Epithelial cell of proximal tubule (primary cell): ENCODE results near the gene SUCNR1. TPM values are rescaled to one million over a fixed set of nuclear protein-coding genes. Genes with fewer than 3 reads are reported as not detected.

Source experiments
- DNase-seq: peaks from one replicate; pipeline ENCODE4 v3.0.0-alpha.2; 2011; ENCODE audit warnings: low read depth
- H3K4me3 ChIP-seq: 2 replicates; pipeline ENCODE4 v1.5.1; 2011; ENCODE audit warnings: low read depth, mild to moderate bottlenecking, low read length
- total RNA-seq: library from RNA; depleted of rRNA; stranded (reverse); fragments of >200 nt; gene quantifications from 2 replicates; pipeline ENCODE4 v1.2.3, GENCODE V29; 2015
- TF ChIP-seq, protein P1 (sequence below): conservative IDR thresholded peaks from 2 replicates; pipeline ENCODE4 v1.5.1; 2012; ENCODE audit warnings: low read depth, mild to moderate bottlenecking, low read length

Gene SUCNR1
- total RNA-seq, 1 donor from 2014 or later, result 0.81 TPM

DNA sequence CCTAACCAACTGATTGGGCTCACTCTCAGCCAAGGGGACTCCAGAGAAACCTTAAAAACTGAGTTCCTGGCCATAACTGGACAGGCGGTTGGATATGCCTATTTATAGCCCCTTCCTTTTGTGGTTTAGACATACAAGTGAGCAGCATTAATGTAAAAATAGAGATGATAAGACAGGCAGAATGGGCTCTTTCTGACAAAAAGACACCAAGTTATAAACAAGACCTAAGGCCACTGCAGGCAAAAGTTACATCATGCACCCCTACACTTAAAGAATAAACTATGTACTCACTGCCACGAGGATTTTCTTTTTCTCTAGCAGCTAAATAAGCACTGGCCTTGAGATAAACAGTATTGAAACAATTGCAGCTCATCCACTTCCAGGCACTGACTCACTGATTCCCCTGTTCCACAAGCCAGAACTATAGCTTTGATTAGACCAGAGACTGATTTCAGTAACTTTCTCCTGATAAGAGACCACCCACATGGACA lies 30.1 kb downstream of the SUCNR1 start:
- TF ChIP-seq, protein P1, sequence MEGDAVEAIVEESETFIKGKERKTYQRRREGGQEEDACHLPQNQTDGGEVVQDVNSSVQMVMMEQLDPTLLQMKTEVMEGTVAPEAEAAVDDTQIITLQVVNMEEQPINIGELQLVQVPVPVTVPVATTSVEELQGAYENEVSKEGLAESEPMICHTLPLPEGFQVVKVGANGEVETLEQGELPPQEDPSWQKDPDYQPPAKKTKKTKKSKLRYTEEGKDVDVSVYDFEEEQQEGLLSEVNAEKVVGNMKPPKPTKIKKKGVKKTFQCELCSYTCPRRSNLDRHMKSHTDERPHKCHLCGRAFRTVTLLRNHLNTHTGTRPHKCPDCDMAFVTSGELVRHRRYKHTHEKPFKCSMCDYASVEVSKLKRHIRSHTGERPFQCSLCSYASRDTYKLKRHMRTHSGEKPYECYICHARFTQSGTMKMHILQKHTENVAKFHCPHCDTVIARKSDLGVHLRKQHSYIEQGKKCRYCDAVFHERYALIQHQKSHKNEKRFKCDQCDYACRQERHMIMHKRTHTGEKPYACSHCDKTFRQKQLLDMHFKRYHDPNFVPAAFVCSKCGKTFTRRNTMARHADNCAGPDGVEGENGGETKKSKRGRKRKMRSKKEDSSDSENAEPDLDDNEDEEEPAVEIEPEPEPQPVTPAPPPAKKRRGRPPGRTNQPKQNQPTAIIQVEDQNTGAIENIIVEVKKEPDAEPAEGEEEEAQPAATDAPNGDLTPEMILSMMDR, result no peak
- DNase-seq, result no peak
- H3K4me3 ChIP-seq, result no peak overlapping the region

DNA sequence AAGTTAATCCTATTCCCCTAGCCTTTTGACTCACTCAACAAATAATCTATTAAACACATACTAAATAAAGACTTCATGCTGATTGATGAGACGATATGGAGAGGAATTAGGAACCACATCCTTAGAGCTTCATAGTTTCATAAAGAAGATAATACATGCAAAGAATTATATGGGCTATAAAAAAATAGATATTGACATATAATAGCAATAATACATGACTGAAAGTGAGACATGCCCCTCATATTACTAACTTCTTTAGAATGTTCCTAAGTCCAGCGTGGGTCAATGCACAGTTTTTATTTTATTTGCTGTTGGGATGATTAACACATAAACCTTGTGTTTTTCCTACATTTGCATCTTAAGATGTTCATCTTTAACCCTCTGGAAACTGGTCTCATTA lies 32.2 kb downstream of the SUCNR1 start:
- DNase-seq, result no peak
- TF ChIP-seq, protein P1, result no peak
- no peak overlapping the region for H3K4me3 ChIP-seq

DNA sequence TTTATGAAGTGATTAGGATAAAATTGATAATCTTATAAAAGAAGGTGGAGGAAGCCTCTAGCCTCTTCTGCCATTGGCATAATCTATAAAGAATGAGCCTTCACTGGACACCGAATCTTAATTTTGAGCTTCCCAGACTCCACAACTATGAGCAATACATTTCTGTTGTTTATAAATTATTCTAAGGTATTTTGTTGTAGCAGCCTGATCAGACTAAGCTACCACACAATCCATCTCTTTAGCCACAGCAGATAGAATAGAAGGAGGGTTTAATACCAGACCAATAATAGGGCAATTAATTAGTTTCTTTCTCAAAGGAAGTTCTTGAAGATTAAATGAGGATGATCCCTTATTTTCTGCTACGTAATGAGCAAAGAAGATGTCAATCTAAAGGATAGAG lies 33.3 kb downstream of the SUCNR1 start:
- H3K4me3 ChIP-seq, result no peak overlapping the region
- no peak for DNase-seq
- TF ChIP-seq, protein P1, result no peak

DNA sequence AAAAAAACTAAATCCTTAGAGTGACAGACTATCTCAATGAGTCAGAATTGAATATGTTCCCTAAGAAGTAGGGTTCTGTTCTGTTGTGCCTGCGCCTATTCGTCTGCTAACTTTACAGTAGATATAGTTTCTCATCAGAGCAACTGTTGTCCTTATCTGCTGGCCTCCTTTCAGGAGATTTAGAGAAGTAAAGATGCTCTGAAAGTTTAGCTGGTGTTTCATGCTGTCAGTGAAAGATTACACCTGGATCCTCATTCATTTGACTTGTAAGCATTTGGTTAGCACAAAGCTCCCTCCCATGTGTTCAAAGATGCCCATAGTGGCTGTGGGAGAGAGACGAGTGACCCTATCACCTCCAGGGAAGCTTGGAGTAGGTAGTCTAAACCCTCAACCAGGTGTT lies 35.0 kb downstream of the SUCNR1 start:
- TF ChIP-seq, protein P1, result no peak
- no peak overlapping the region for H3K4me3 ChIP-seq
- no peak for DNase-seq

DNA sequence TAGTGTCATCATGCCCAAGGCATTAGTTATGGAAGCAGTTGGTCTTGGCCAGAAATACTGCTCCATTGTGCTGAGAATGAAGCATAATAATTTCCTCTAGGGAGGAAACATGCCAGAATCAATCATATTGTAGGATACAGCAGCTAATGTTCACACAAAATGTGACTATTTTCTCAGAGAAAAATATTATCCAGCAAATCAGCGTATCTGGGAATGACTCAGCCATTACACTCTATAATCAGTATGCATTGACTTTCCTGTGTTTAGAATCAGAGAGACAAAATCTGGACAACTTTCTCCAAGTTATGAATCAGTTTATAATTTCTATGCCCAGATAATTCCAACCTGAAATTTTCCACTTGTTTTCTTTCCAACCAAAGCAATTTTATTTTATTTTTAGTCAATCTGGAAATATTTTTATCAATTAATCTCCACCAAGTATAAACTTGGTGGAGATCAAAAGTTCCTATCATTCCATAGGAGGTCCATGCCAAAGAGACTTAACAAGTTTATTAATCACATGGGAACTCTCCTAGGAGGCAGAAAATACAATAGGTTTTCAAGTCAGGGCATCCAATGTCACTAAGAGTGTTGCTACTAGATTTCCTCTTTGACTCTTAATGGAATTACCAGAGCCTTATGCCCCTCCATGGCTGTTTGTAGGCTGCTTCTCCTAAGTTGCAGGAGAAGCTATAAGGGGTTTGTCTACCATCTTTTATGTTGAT lies 36.4 kb downstream of the SUCNR1 start:
- TF ChIP-seq, protein P1, result no peak
- no peak for DNase-seq
- no peak overlapping the region for H3K4me3 ChIP-seq

DNA sequence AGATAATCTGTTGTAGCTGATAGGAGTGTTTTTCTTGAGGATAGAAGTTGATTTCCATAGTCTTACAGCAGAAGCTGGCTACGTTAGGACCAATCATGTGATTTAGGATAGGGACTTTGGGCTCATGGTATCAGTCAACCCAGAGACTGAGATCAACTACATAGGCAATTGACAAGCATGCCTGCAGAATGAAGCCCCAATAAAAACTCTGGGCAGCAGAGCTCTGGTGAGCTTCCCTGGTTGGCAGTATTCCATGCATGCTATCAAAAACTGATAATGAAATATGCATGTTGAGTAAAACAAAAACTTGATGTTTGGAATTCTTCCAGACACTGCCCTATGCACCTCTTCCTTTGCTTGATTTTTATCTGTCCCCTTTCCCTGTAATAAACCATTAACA lies 38.0 kb downstream of the SUCNR1 start:
- TF ChIP-seq, protein P1, result no peak
- DNase-seq, result no peak
- no peak overlapping the region for H3K4me3 ChIP-seq

DNA sequence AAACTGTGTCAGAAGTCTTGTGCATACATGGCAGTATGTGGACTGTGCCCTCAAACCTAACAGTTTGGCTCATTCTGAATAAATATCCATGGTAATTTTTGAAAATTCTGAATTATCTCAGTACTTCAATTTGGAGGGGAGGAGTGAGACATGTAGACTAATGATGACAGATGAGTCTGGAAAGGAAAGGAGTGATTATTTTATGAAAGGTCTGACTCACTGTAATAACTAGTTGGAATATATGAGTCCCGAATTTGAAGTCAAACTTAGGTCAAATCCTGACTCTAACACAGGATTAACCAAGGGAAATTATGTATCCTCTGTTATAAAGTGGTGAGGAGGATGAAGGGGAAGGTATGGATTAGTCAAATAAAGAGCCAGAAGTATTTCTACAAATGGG lies 38.6 kb downstream of the SUCNR1 start:
- TF ChIP-seq, protein P1, result no peak
- no peak for DNase-seq
- H3K4me3 ChIP-seq, result no peak overlapping the region
